GM19463 (cell line): ENCODE results near the gene C3orf52.

Experiments
- ATAC-seq: cut with Tn5 transposase; IDR thresholded peaks from one replicate; pipeline ENCODE4 v1.9.1; 2021; ENCODE audit warnings: mild to moderate bottlenecking, moderate library complexity; ENCODE audit not compliant: unreplicated experiment

Gene C3orf52

DNA sequence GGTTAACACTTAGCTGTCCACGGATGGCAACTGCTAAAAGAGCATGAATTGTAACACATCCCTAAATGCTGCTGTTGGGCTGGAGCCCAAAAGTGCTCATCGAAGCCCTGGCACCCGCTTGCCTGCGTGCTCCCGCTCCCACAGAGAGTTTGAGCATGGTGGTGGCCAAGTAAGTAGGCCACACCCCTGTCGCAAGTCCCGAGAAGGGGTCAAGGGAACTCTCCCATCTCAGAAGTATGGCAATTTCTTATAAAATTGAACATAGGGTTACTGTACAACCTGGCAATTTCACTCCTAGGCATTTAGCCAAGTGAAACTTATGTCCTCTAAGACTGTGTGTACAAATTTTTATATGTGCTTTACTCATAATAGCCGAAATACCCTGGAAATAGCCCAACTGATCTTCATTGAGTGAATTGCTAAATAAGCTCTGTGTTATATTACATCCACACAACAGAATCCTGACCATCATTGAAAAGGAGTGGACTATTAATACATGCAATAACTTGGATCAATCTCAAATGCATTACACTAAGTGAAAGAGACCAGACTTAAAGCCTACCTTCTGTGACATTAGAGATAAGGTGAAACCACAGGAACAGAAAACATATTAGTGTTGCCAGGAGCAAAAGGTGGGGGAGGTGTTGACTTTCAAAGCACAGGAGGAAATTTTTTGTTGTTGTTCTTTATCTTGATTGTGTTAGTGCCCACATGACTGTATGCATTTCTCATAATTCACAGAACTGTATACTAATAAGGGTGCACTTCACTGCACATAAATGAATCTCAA lies 48.3 kb downstream of the C3orf52 start:
- no peak for ATAC-seq

DNA sequence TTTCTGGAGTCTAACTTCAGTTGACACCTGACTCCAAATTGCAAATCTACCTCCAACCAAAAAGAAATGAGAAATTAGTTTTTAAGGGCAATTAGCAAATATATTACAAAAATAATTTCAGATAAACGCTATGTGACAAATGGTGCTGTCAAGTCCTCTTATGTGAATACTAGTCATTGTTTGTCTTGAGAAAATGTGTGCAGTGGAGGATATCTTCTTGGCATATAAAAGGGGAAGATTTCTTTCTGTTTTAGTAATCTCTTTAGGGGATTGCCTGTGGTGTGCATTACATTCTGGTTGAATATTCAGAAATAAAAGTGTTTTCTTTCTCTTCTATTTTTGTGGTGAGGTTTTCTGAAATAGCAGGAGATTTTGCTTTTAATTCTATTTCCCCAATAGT lies 49.9 kb downstream of the C3orf52 start:
- no peak for ATAC-seq

DNA sequence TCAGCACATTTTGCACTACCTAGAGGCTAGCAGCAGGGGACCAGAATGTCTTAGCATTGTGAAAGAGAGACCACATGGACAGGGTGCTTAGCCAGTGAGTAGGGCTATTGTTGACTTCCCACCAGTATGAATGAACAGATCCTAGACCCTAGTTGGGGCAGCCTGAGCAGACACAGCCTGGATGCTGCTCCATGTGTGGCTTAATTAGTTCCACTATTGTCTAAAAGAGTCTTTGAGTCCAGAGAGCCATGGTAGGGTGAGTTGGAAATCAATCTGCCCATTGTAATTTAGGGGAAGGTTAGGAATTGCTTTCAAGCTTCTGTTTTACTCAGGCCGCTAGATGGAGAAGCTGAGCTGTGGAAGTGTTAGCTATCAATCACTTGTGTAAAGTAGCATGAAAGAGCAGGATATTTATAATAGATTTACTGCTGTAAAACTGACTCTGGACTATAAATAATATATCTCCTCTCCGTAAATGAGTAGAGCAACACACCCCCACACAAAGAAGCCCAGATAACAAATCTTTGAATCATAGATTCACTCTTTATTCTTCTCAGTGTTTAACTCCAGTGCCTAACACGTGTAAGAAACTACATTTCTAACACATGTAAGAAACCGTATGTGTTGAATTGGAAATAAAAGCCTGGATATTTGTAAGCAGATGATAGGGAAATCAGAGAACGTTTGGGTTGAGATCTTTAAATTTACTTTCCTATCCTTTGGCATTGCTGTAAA lies 50.9 kb downstream of the C3orf52 start:
- ATAC-seq = peak; percentile 18

DNA sequence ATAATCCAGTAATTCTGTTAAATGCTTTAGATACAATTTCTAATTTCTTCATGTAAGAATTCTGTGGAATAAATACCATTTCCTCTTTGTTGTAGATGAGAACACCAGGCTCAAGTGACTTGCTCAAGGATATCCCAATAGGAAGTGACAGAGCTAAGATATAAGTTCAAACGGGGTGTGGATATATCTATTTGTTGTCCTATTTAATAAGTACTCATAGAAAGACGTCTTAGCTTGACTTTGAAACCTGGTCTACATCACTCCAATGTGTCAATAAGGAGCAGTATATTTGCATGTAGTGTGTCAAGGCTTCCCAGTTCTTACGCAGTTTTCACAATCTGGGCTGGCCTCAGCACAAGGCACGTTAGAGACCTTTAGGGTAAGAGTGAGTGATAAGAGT lies 51.6 kb downstream of the C3orf52 start:
- ATAC-seq = no peak

DNA sequence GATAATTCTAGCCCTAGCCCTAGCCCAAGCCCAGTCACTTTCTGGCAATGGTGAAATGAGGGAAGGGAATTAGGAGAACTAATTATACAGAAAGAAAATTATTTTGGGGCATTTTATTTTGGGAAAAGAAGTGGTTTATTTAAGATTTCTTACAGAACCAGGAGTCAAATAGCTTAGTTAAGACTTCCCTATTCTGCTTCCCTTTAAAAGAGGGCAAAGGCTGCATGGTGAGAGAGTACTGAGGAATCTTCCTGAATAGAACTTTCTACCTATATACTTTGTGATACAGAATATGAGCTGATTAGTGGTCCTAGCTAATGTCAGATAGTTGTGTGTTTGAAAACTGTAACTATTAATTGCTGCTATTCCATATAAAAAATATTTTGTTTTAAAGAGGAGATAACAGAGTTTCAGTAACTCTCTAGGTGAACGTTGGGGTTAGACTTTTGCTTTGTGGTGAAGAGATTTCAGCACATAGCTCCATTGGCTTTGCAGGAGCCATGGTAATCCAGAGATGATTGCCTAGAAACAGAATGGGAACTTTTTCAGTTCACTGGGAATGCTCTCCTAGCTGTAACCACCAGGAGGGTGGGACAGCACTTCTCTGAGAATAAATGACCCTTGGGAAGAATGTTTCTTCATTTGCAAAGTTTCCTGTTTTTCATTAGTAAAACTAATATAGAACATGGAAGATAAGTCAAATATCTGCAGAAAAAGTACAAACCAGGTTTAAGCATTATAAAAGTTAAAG lies 52.2 kb downstream of the C3orf52 start:
- no peak for ATAC-seq

DNA sequence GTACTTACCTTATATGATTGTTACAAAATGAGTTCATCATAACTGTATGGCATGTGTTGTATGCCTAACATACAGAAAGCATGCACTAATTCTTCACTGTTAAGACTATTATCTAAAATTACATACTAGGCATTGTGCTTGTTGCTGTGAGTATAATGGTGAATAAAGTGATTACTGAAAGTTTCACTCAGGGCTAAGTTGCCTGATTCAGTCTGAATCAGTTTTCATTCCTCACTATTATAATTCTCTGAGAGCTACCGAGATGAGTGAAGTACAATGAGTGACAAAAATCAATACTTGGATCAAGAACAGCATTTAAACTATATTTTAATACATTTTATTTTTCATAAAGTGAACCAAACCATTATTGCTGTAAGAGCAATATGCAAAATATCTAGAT lies 54.4 kb downstream of the C3orf52 start:
- ATAC-seq = no peak

DNA sequence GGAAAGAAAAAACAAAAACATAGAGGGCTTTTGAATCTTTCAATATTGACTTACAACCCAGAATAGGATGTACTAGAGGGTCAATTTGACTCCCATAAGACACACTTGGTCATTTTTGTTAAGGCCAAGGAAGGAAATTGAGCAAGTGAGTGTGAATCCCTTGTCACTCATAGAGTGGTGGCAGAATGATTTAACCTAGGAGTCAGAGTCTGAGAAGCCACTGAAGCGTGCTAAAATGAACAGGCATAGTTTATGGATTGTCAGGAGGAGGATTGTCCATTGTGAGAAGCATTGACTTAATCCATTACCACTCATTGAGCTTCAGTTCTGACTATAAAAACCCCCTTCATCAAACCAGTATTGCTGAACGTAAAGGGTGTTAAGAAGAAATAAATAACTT lies 55.1 kb downstream of the C3orf52 start:
- no peak for ATAC-seq

DNA sequence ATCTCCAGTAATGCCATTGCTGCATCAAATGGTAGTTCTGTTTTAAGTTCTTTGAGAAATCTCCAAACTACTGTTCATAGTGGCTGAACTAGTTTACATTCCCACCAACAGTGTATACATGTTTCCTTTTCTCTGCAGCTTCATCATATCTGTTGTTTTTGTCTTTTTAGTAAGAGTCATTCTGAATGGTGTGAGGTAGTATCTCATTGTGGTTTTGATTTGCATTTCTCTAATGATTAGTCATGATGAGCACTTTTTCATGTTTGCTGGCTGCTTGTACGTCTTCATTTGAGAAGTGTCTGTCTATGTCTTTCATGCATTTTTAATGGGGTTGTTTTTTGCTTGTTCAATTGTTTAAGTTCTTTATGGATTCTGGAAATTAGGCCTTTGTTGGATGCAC lies 57.1 kb downstream of the C3orf52 start:
- ATAC-seq = peak; percentile 62

DNA sequence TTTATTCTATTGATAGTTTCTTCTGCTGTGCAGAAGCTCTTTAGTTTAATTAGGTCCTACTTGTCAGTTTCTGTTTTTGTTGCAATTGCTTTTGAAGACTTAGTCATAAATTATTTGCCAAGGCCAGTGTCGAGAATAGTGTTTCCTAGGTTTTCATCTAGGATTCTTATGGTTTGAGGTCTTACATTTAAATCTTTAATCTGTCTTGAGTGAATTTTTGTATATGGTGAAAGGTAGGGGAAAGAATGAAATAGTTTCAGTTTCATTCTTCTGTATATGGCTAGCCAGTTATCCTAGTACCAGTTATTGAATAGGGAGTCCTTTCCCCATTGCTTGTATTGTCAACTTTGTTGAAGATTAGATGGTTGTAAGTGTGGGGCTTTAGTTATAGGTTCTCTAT lies 57.5 kb downstream of the C3orf52 start:
- ATAC-seq = no peak

DNA sequence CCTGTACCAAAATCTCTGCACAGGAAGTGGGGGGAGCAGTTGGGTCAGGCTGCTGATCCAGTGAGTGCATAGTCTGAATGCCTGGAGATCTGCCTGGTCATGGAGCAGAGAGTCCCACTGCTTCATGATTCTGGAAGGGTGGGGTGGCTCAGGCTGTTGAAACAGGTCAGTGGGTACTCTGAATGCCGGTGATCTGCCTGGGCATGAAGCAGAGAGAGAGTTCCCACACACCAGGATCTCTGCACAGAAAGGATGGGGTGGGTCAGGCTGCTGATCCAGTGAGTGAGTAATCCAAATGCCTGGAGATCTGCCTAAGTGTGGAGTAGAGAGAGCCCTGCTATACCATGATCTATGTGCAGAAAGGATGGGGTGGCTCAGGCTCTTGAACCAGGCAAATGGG lies 62.9 kb downstream of the C3orf52 start:
- no peak for ATAC-seq

DNA sequence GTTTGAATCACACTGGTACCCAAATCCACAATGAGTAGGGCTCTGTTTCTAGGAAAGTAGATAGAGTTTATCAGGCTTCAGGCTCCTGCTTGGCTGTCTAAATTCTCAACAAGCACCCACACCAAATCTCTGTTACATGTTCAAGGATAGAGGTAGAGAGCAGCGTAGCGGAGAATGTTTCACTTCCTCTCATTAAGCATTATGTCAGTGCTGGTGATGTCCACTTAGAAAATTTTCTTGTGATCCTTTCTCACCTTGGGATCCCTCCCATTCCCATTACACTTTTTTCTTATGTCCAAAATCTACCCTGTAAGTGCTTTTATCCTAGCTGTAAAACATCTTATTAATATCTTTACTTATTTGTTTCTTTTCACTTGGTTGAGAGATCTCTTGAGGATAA lies 81.6 kb downstream of the C3orf52 start:
- no peak for ATAC-seq
